ENCODE measurements around the gene CD74.

The CD74 gene

DNA sequence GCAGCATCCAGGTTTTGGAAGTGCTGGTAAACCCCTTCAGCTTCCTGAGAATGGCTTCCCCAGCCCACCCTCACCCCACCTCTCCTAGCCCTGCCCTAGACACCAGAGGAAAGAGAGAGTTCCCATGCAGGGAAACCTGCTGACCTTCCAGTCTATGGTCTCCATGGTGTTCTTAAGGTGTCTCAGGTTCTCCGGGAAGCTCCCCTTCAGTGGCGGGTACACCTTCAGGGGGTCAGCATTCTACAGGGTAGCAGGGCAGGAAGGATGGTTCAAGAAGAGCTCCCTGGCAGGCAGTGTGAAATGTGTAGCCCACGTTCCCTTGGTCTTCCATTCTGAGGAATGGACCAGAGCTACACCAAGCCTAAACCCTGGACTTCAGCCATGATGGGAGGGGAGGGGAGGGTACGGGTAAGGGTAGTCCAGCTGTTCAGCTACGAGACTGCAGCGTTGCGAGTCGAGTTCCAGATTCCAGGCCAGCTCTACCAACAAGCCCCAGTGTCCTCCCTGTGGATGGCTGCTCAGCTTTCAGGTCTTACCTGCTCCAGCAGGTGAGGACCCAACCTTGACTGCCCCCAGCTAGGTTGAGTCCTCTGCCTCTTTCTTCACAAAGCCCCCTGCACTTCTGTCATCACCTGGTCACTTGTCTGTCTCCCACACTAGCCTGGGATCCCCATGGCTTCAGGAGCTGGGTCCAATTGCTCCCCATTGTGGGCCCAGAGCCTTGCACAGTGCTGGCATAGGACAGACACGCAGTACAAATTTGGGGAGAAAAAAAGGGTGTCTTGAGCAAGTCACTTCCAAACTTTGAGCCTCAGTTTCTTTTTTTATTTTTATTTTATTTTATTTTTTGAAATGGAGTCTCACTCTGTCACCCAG lies 7.5 kb downstream of the CD74 start:
- TF ChIP-seq, protein P1, sequence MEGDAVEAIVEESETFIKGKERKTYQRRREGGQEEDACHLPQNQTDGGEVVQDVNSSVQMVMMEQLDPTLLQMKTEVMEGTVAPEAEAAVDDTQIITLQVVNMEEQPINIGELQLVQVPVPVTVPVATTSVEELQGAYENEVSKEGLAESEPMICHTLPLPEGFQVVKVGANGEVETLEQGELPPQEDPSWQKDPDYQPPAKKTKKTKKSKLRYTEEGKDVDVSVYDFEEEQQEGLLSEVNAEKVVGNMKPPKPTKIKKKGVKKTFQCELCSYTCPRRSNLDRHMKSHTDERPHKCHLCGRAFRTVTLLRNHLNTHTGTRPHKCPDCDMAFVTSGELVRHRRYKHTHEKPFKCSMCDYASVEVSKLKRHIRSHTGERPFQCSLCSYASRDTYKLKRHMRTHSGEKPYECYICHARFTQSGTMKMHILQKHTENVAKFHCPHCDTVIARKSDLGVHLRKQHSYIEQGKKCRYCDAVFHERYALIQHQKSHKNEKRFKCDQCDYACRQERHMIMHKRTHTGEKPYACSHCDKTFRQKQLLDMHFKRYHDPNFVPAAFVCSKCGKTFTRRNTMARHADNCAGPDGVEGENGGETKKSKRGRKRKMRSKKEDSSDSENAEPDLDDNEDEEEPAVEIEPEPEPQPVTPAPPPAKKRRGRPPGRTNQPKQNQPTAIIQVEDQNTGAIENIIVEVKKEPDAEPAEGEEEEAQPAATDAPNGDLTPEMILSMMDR (conservative IDR thresholded peaks at IDR 0.05; ENCODE audit: control insufficient read depth, insufficient read depth, low read depth, low read length) = no peak
- no peak overlapping the region for H3K4me3 ChIP-seq (ENCODE audit: control insufficient read depth, low read depth, low read length)
- no peak for DNase-seq (ENCODE audit: low read depth)

DNA sequence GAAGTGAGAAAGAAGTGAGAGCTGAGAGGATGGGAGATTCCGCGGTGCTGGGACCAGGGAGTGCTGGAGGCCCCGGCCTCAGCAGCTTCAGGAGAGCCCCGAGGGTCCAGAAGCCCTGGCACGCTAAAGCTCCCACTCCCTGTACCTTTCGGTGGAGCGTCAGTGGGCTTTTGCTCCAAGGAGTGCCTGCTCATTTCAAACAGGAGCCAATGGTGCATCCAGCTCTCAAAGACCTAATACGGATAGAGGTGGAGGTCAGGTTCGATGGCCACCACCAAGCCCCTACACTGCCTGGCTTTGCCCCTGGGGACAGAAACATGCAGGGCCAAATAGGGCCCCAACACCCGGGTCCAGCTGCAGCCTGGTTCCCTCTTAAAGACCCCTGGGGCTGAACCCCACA lies 8.2 kb downstream of the CD74 start:
- DNase-seq (ENCODE audit: low read depth) = no peak
- TF ChIP-seq, protein P1 (conservative IDR thresholded peaks at IDR 0.05; ENCODE audit: control insufficient read depth, insufficient read depth, low read depth, low read length) = no peak
- H3K4me3 ChIP-seq (ENCODE audit: control insufficient read depth, low read depth, low read length) = no peak overlapping the region

- TF ChIP-seq, protein P1 (conservative IDR thresholded peaks at IDR 0.05; ENCODE audit: control insufficient read depth, insufficient read depth, low read depth, low read length) = no peak
These were observed 8.6 kb downstream of the CD74 start for GRCh38 chr5:150404121-150404520.

DNA sequence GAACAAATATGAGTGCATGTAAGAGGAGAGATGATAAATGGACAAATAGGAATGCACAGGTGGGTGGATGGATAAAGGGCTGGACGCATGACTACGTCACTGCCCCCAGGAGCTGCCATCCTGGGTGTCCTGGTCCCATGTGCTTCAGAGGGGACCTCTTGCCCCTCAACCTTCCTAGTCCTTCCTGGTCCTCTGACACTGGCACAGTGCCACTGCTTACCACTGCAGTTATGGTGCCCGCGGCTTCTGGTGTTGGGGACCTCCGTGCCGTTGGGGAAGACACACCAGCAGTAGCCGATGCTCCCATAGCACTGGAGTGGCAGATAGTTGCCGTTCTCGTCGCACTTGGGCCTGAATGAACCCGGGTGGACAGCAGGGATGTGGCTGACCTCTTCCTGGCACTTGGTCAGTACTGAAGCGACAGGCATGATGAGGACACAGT lies 9.8 kb downstream of the CD74 start:
- no peak for DNase-seq (ENCODE audit: low read depth)
- TF ChIP-seq, protein P1 (conservative IDR thresholded peaks at IDR 0.05; ENCODE audit: control insufficient read depth, insufficient read depth, low read depth, low read length) = no peak

More at GRCh38 chr5:150404121-150404520, 8.6 kb downstream of the CD74 start:
- H3K4me3 ChIP-seq (ENCODE audit: control insufficient read depth, low read depth, low read length) = no peak overlapping the region
- DNase-seq (ENCODE audit: low read depth) = no peak

GRCh38 chr5:150402229-150402773 lies 10.4 kb downstream of the CD74 start:
- DNase-seq (ENCODE audit: low read depth) = no peak
- no peak overlapping the region for H3K4me3 ChIP-seq (ENCODE audit: control insufficient read depth, low read depth, low read length)
- TF ChIP-seq, protein P1 (conservative IDR thresholded peaks at IDR 0.05; ENCODE audit: control insufficient read depth, insufficient read depth, low read depth, low read length) = no peak

More for the DNA sequence above, 9.8 kb downstream of the CD74 start:
- no peak overlapping the region for H3K4me3 ChIP-seq (ENCODE audit: control insufficient read depth, low read depth, low read length)

DNA sequence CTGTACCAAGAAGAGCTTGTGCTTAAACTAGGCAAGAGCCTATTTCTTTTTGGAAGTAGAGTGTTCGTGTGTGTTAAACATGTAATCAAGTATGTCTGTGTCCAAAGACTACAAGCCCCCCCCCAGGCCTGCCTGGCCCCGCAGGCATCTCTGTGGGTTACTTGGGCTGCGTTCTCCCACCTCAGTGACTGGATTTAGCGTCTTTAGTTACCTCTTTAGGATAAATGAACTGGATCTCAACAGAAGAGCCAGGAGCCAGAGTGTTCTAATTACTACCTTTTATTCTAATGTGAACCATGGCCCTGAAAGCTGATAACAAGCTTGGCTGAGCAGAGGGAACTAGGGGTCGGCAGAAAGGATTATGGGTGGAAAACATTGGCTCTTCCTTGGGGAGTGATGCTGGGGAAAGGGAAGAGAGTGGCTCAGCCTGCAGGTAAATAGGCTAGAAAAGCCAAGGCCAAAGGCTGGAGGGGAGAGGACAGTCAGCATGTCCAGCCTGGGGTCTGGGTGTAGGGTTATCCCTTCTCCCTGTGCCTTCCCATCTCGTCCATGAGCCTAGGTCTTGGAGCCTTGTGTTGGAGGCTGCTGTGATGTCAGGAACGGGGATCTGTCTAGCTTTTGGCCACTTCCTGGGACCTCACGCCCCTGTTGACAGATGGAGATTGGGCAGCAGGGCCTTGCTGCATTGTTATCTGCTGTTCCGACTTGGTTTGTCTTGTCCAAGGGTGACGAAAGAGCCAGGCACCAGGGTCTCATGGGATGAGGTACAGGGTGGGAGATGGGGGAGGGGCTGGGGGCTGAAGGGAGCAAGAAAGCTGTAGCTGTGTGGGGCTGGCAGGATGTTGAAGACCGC lies 11.1 kb downstream of the CD74 start:
- DNase-seq (ENCODE audit: low read depth) = no peak
- no peak overlapping the region for H3K4me3 ChIP-seq (ENCODE audit: control insufficient read depth, low read depth, low read length)
- TF ChIP-seq, protein P1 (conservative IDR thresholded peaks at IDR 0.05; ENCODE audit: control insufficient read depth, insufficient read depth, low read depth, low read length) = no peak

All from fibroblast of mammary gland (primary cell).